AG20443 (cell line): ENCODE measurements around the gene PUS7.
A peak's percentile ranks its signal among the peaks of the same experiment; 100 is the strongest.
"Not testable (repeated sequence)": the region's sequence is repeated elsewhere in the genome, so short reads cannot be mapped to it uniquely, and the experiment has no call there.

Experiments used
- DNase-seq: peaks from one replicate; pipeline ENCODE4 v3.0.0; 2012; ENCODE audit warnings: low spot score, mixed read lengths

Gene PUS7, protein sequence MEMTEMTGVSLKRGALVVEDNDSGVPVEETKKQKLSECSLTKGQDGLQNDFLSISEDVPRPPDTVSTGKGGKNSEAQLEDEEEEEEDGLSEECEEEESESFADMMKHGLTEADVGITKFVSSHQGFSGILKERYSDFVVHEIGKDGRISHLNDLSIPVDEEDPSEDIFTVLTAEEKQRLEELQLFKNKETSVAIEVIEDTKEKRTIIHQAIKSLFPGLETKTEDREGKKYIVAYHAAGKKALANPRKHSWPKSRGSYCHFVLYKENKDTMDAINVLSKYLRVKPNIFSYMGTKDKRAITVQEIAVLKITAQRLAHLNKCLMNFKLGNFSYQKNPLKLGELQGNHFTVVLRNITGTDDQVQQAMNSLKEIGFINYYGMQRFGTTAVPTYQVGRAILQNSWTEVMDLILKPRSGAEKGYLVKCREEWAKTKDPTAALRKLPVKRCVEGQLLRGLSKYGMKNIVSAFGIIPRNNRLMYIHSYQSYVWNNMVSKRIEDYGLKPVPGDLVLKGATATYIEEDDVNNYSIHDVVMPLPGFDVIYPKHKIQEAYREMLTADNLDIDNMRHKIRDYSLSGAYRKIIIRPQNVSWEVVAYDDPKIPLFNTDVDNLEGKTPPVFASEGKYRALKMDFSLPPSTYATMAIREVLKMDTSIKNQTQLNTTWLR

DNA sequence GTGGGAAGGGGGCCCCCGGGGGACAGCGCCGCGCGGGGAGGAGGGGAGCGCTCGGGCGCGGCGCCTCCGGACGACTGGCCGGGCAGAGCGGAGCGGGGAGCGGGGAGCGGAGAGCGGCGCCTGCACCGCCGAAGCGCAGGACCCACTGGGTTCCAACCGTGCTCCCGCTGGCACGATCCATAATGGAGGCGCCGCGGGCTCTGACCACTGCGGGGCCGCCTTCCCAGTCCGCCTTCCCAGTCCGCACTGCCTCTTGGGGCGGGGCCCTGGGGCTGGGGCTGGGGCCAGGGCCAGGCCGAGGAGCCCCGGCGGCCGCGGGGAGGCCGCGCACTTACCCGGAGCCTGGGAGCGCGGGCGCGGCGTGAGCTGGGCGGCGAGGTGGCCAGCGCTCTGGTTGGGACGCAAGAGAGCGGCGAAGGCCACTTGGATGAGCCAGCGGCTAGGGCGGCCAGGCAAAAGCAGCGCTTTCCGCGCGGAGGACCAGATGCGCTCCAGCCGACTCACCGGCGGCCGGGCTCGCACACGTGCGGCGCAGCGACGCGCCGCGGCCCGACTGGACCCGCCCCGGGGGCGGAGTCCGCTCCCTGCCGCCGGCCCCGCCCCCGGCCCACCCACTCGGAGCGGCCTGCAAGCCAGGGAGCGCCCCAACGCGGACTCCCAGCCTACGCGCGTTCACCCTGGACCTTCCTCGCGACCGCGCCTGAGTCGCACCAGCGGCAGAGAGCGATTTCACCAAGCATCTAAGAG lies at the start of gene PUS7:
PUS7 (minus strand) TSS at position 555 of the 747 bp plus-strand sequence. CDS start 13,759 bp downstream, outside the sequence.
- DNase-seq = peak; percentile 98

DNA sequence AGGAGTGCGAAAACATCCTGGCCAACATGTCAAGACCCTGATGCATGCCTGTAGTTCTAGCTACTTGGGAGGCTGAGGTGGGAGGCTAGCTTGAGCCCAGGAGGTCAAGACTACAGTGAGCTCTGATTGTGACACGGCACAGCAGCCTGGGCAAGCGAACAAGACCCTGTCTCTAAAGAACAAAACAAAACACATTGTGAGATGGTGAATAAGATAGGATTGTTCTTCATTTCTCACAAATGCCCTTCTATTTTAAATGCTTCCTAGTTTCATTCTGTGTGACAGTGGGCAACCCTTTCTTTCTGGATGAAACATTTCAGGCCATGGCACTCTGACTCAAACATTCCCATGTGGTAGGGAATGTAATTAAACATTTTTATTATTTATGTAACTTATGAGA lies 45.8 kb upstream of the PUS7 start:
- DNase-seq = no peak

DNA sequence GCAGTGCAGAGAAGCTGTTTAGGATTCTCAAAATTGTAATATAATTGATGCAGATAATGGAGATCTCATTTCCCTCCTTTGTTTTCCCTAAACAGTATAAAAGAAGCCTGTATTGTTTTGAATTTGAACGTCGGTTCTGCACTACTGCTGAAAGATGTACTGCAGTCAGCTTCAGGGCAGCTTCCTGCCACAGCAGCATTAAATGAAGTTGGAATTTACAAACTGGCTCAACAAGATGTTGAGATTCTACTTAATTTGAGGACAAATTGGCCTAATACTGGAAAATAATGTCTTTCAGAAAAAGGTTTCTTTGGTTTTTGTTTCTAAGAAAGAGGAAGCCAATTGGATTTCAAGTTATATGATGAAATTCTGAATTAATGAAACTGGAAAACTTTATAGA lies 45.0 kb upstream of the PUS7 start:
- DNase-seq = no peak

DNA sequence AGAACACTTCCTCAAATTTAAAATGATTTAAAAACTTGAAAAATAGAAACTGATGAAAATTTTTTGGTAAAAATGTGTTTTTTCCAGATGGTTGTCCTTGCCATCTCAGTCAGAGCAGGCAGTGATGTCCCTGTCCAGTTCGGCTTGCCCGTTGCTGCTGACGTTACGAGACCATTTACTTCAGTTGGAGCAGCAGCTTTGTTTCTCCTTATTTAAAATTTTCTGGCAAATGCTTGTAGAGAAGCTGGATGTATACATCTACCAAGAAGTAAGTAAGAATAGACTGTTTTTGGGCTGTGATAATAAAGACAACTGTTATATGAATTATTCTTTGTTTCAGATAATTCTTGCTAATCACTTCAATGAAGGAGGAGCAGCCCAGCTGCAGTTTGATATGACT lies 43.1 kb upstream of the PUS7 start:
- no peak for DNase-seq

DNA sequence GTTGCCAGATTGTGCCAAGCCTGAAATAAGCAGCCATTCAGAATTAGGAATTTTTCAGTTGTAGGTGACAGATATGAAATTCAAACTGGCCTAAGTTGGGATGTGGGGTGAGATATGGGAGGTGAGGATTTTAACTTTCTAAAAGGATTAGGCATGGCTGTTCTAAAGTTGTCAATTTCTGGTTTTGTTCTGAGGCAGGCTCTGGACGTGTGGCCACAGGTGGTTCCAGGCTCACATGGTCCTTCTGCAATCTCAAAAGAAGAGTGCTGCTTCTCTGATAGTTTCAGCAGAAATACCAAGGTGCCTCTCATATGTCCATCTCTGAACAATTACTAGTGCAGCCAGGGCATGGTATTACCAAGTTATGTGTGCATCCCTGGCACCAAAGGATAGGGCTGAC lies 37.9 kb upstream of the PUS7 start:
- no peak for DNase-seq

DNA sequence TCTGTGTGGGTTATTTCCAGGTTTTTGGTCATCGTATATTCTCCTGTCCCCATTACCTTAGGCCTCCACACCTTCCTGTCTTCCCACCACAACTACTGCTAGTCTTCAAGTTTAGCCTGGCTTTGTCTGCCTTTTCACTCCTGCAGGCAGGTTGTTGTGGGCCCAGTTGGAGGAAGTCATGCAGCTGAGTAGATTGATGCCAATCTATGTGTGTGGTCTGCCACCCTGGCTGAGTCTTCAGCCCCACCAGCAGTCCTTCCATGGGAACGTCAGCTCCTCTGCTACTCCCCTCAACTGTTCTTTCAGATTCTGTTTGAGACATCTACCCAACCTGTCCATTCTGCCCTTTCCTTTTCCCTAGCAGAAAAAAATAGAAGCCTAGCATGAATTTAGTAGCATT lies 16.3 kb upstream of the PUS7 start:
- no peak for DNase-seq

DNA sequence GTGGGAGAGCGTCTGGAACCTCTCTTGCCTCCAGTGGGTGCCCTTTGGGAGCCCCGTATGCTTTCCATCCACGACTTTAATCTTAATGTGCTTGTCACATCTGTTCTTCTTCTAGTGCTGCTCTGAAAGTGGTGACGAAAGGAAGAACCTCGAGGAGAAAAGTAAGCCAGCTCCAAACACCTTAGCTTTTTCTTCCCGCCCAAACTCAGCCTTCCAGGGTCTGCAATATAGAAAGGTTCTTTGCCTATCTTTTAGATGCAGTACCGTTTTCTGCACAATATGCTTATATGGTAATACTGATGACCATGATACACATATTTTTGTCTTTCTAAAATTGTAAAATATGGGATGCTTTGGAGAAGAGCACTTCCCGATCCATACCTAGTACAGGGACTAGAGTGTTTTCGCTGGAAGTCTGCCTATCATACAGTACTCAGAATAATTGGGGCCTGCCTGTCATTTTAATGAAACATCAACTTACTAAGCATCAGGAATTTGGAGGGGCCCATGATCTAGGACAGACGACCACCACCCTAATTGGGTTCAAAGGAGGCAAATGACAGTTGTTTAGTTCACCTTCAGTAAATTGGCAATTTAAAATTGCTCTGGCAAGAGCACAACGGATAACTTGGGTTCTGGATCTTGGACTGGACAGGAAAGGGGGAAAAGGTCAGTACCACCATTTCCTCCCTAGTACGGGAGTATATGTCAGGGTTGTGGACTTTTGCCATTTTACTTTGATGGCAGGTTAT lies 10.8 kb upstream of the PUS7 start:
- DNase-seq = no peak

DNA sequence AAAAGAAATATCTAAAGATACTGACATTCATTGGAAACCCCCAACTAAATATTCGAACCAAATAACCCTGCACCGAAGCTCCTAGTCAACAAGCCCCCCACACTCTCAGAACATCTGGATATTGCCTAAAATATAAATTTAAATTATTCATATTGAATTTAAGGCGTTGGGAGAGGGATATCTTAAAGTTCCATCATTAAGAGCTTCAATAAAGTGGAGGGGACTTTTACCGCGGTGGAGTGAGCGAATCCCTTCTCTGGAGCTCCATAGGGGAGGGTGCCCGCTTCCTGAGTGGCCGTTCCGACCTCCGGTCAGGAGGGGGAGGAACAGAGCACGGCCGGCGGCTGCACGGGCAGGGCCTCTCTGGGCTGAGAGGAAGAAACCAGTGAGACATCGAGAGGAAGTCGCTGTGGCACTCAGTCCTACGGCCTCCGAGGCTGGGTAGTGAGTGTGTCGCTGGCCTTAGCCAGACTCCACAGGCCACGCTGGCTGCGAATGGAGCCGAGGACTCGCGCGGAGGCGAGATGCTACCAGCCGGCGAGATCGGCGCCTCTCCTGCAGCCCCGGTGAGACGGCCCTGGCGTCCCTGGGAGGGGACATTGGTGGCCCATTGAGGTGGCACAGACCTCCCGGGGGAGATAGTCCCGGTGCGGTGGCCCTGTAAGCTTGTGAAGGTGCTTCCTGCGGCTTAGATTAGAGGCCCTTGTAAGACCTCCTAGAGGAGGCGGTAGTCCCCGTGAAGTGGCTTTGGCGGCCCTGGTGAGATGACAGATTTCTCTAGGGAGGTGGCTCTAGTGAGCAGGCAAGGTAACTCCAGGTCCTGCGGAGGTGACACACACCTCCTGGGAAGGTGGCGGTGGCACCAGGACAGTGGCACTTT lies 10.0 kb upstream of the PUS7 start, which contains the start of gene RINT1:
RINT1 (plus strand) TSS at position 410 of the 880 bp plus-strand sequence; CDS start at position 525, 115 bp downstream.
- DNase-seq = peak; percentile 95

DNA sequence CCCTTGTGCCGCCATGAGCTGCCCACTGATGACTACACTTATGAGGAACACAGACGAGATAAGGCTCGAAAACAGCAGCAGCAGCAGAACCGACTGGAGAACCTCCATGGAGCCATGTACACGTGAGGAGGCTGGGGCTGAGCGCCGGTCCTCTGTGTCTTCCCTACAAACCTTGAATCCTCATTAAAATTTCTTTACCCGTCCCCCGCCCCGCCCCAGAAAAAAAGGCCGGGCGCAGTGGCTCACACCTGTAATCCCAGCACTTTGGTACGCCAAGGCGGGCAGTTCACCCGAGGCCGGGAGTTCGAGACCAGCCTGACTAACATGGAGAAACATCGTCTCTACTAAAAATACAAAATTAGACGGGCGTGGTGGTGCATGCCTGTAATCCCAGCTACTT lies 8.5 kb upstream of the PUS7 start:
- DNase-seq = no peak

DNA sequence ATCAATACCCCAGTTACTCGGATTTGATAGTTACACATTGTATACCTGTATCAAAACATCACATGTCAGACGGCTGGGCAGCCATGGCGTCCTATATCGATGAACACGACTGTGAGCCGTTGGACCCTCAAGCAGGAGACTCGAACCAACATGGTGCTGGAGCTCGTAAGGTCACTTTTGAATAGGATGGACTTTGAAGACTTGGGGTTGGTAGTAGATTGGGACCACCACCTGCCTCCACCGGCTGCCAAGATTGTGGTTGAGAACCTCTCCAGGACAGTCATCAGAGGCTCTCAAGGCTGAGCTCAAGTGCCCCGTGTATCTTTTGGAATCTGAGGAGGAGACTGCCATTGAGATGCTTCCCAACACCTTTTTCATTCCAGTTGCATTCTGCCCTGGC lies 8.1 kb upstream of the PUS7 start:
- no peak for DNase-seq

DNA sequence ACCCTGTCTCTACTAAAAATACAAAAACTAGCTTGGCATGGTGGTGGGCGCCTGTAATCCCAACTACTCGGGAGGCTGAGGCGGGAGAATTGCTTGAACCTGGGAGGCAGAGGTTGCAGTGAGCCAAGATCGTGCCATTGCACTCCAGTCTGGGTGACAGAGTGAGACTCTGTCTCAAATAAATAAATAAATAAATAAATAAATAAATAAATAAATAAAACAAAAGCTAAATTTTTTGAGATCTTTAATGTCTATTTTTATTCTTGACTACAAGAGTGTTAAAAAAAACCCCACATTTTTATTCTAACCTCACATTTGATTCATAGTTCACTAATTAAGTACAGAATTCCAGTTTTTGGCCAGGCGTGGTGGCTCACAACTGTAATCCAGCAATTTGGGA lies 5.7 kb upstream of the PUS7 start:
- not testable (repeated sequence) for DNase-seq

DNA sequence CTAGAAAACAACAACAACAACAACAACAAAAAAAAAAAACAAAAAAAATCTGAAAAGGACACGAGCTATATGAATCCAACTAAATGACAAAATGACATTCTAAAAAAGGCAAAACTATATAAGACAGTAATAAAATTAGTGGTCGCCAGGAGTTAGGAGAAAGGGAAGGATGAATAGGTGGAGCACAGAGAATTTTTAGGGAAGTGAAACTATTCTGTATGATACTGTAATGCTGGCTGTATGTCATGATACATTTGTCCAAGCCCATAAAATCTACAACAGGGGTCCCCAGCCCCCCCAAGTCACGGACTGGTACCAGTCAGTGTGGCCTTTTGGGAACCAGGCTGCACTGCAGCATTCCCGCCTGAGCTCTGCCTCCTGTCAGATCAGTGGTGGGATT lies 2.8 kb upstream of the PUS7 start:
- DNase-seq = no peak

DNA sequence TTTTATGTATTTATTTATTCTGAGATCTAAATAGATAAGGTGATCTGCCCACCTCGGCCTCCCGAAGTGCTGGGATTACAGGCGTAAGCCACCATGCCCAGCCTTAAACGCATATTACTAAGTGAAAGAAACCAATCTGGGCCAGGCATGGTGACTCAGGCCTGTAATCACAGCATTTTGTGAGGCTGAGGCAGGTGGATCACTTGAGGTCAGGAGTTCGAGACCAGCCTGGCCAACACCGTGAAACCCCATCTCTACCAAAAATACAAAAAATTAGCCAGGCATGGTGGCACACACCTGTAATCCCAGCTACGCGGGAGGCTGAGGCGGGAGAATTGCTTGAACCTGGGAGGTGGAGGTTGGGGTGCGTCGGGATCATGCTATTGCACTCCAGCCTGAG lies 2.4 kb upstream of the PUS7 start:
- DNase-seq = not testable (repeated sequence)

DNA sequence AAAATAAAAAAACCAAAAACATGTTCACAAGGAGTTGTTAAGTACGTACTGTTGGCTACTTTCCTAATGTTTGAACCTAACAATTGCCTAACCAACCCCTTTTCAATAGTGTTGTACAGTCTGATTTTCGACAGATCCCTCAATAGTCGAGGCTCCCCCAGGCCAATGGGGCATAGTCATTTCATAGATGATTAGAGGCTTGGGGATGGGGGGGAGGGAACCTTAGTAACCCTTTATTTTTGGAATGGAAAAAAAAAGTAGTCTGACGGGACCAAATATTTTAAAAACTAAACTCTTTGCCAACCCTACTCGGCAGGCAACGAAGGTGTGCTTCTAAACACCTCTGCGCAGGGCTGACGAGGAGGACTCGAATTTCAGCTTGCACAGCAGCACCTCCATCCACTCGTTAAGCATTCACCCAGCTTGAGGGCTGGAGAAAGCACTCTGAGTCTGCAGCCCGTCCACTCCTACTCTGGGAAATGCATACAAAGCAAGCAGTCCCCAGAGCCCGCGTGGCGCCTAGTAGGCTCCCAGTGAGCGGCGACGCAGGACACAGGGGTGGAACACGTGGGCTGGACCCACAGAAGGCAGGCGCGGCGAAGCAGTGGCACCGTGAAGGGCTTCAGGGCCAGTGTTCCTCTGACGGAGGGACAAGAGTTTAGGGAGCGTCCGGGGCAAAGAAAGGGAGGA lies 899 bp downstream of the PUS7 start:
- DNase-seq = peak; percentile 56

DNA sequence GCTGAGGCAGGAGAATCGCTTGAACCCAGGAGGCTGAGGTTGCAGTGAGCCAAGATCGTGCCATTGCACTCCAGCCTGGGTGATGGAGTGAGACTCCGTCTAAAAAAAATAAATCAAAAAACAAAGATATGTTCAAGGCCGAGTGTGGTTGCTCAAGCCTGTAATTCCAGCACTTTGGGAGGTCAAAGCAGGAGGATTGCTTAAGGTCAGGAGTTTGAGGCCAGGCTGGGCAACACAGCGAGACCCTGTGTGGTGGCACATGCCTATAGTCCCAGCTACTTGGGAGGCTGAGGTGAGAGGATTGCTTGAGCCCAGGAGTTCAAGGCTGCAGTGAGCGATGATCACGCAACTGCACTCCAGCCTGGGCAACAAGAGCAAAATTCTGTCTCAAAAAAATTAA lies 1.5 kb downstream of the PUS7 start:
- DNase-seq = not testable (repeated sequence)

DNA sequence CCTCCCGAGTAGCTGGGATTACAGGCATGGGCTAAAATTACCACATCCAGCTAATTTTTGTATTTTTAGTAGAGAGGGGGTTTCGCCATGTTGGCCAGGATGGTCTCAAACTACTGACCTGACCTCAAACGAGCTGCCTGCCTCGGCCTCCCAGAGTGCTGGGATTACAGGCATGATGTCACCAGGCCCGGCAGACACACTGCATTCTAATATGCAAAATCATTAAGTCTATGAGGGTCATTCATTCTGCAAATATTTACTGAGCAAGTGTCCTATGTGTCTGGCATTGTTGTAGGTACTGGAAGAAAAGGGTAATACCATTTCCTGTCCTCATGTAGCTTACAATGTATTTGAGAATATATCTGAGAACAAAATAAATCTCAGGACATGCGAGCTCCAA lies 2.7 kb downstream of the PUS7 start:
- no peak for DNase-seq

DNA sequence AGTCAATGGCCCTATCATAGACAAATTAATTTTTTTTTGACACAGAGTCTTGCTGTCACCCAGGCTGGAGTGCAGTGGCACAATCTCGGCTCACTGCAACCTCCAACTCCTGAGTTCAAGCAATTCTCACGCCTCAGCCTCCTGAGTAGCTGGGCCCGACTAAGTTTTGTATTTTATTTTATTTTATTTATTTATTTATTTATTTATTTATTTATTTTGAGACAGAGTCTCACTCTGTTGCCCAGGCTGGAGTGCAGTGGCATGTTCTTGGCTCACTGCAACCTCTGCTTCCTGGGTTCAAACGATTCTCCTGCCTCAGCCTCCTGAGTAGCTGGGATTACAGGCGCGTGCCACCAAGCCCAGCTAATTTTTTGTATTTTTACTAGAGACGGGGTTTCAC lies 6.5 kb downstream of the PUS7 start:
- not testable (repeated sequence) for DNase-seq

DNA sequence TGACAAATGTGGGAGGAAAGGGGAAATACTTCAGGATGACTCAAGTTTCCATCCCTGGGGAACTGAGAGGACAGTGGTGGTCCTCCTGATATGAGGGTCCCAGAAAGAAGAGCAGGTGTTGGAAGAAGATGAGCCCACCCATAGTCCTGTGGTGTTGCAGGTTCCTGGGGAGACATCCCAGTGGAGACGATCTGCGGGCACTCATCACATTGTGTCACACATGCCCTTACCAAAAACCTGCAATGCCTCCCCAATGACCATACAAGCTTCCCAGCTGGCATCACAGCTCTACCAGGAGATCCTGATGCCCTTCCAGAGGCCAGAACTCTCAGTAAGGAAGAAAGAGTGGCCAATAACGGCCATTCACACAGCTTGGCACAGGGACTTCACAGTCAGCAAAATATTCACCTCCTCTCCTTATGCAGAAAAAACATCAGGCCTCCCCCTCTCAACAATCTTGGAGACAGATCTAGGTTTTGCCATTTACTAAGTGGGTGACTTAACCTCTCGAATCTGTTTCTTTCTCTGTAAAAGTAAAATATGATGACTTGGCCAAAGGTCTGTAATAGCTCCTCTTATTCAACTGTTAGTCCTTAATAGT lies 9.0 kb downstream of the PUS7 start:
- DNase-seq = no peak

DNA sequence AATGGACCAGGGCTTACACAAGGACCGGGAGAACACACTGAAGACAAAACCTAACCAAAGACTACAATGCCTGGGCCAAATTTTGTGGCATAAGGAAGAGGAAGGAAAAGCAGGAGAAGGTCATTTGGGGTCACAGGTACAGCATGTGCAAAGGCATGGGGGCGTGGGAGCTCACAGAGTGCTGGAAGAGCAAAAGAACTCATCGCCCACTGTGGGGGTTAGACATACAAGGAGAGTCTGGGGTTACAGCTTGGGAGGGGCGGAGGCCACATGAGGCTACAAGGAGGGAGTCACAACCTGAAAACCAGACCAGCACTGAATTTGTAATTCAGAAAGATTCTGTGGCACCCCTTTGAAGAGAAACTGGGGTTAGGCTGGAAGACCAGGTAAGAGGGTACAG lies 9.7 kb downstream of the PUS7 start:
- no peak for DNase-seq

DNA sequence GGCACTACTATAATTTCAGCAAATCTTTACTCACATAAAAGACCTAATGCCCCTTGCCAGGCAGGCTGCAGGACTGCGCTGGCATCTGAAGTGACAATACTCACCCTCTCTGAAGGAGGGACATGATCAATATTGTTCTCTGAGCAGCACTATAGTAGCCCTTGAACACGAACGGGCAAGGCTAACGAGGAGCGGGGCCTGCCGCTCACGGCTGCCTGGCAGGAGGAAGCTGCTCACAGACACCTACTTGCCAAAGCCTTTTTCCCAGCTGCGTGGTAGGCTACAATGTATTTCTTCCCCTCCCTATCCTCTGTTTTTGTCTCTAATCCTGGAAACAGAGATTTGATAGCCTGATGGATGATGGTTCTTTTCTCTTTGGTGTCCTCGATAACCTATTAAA lies 19.9 kb downstream of the PUS7 start:
- DNase-seq = no peak
